OCI-LY1 (cell line): Measurements from ENCODE around the gene TMEM59.

Experiments
- CTCF ChIP-seq: fragments of 200-600 bp; sonication (generic), shearing (Covaris generic); IDR thresholded peaks from 2 replicates; pipeline ENCODE4 v1.5.1; 2017; ENCODE audit warnings: mild to moderate bottlenecking, antibody characterized with exemption, low read length, moderate library complexity, mixed read lengths
- EZH2 ChIP-seq: fragments of 200-600 bp; sonication (generic), shearing (Covaris generic); IDR thresholded peaks from 2 replicates; pipeline ENCODE4 v1.8.0; 2017; ENCODE audit warnings: borderline replicate concordance, mixed run types, mild to moderate bottlenecking, antibody characterized with exemption, low read length, moderate library complexity, mixed read lengths

- TF ChIP-seq CTCF = no peak
- TF ChIP-seq EZH2 = no peak
These were observed 38.7 kb upstream of the TMEM59 start for GRCh38 chr1:54091666-54092065.
